K562 (cell line): ENCODE results near the gene TPRX2. TPM values are rescaled to one million over a fixed set of nuclear protein-coding genes. Genes with fewer than 3 reads are reported as not detected.
"Not testable (repeated sequence)": the region's sequence is repeated elsewhere in the genome, so short reads cannot be mapped to it uniquely, and the experiment has no call there.

ENCODE experiments used
- ATAC-seq: fragments of 200-7000 bp; cut with Tn5 transposase; 3 replicates; pipeline ENCODE4 v1.9.1; 2020; ENCODE audit warnings: moderate library complexity
- BruUV-seq: library from RNA; stranded (reverse); fragments of 400-500 nt; replicated peaks from 2 replicates; lab custom pipeline; 2021; lab: Mats Ljungman, UMichigan
- CTCF ChIA-PET: fragments of 300-600 bp; formaldehyde crosslinking; extraction: SDS; loops from one replicate; lab custom pipeline; 2021; ENCODE audit warnings: low intra/inter-chr PET ratio; lab: Yijun Ruan, JAX
- POLR2A ChIA-PET: fragments of 300-600, 350-650 bp; sonication (Branson Sonifier 250); formaldehyde crosslinking; extraction: SDS; loops from one replicate; lab custom pipeline; 2021; ENCODE audit warnings: antibody characterized with exemption, inconsistent platforms; lab: Yijun Ruan, JAX
- DNase-seq, 4 experiments: peaks; one replicate each; pipeline versions ENCODE4 v3.0.0 to v3.0.0-alpha.2; 2011 to 2018; ENCODE audit warnings: low spot score in 3 of 4, mixed read lengths in 3 of 4; ENCODE audit errors: extremely low read depth in 1 of 4
- FAIRE-seq: peaks from 2 replicates; lab custom pipeline; 2011; peaks lifted over from hg19 to GRCh38; lab: Jason Lieb, UNC
- H2AFZ ChIP-seq: 2 replicates; pipeline ENCODE4 v1.6.0; 2011; ENCODE audit warnings: low read depth, low read length, control low read depth, inconsistent platforms
- H3K27ac ChIP-seq: fragments of 200-600 bp; 3 replicates; pipeline ENCODE4 v1.8.0; 2011; ENCODE audit warnings: low read depth, mild to moderate bottlenecking, control low read depth, inconsistent platforms, low read length, moderate library complexity, mixed read lengths; ENCODE audit errors: extremely low read depth
- H3K27me3 ChIP-seq, 2 experiments: fragments of 300-600 bp in 1 of 2; 2 replicates in 1 of 2; 3 replicates in 1 of 2; pipeline versions ENCODE4 v1.6.0 to v1.8.0; 2011; ENCODE audit warnings: inconsistent platforms in 2 of 2, low read length in 2 of 2, mild to moderate bottlenecking in 1 of 2, mixed read lengths in 1 of 2, moderate library complexity in 1 of 2; ENCODE audit not compliant: control insufficient read depth in 2 of 2, insufficient read depth in 2 of 2
- H3K36me3 ChIP-seq: fragments of 300-600 bp; 3 replicates; pipeline ENCODE4 v1.8.0; 2011; ENCODE audit warnings: mild to moderate bottlenecking, low read length, inconsistent platforms; ENCODE audit not compliant: control insufficient read depth, insufficient read depth
- H3K4me1 ChIP-seq, 2 experiments: fragments of 200-600 bp in 1 of 2; replicated peaks in 1 of 2; 2 replicates in 1 of 2; 3 replicates in 1 of 2; pipeline versions ENCODE4 v1.5.1 to v1.8.0; 2011; ENCODE audit warnings: inconsistent platforms in 2 of 2, low read length in 2 of 2, mild to moderate bottlenecking in 1 of 2, mixed read lengths in 1 of 2, moderate library complexity in 1 of 2; ENCODE audit not compliant: control insufficient read depth in 2 of 2, insufficient read depth in 2 of 2
- H3K4me2 ChIP-seq: 2 replicates; pipeline ENCODE4 v1.6.1; 2011; ENCODE audit warnings: low read length, control low read depth, inconsistent platforms, mixed read lengths; ENCODE audit not compliant: insufficient read depth
- H3K4me3 ChIP-seq: fragments of 200-600 bp; sonication (generic), shearing (Covaris generic); 2 replicates; pipeline ENCODE4 v1.5.1; 2016; ENCODE audit warnings: control low read depth, inconsistent platforms
- H3K79me2 ChIP-seq: fragments of 200-600 bp; 3 replicates; pipeline ENCODE4 v1.8.0; 2011; ENCODE audit warnings: low read length, inconsistent platforms; ENCODE audit not compliant: control insufficient read depth, insufficient read depth
- H3K9ac ChIP-seq, 2 experiments: 2 replicates each; pipeline versions ENCODE4 v1.6.0 to v1.6.1; 2011; ENCODE audit warnings: low read depth in 2 of 2, low read length in 2 of 2, control low read depth in 1 of 2, inconsistent platforms in 1 of 2, mild to moderate bottlenecking in 1 of 2, mixed read lengths in 1 of 2; ENCODE audit not compliant: insufficient read depth in 1 of 2
- H3K9me1 ChIP-seq: one replicate; pipeline ENCODE4 v1.6.0; 2011; ENCODE audit warnings: inconsistent platforms, mild to moderate bottlenecking, low read length, moderate library complexity; ENCODE audit not compliant: control insufficient read depth, insufficient read depth
- H3K9me3 ChIP-seq: replicated peaks from 2 replicates; pipeline ENCODE4 v1.5.1; 2011; ENCODE audit warnings: low read depth, low read length, inconsistent platforms; ENCODE audit not compliant: control insufficient read depth, insufficient read depth
- H4K20me1 ChIP-seq: replicated peaks from 2 replicates; pipeline ENCODE4 v1.6.1; 2011; ENCODE audit warnings: low read length, inconsistent platforms, mixed read lengths; ENCODE audit not compliant: control insufficient read depth, insufficient read depth
- KDM4B ChIP-seq, 2 experiments: fragments of 450-650 bp in 1 of 2; sonication (generic) in 1 of 2; IDR thresholded peaks; 2 replicates each; pipeline ENCODE4 v1.6.1; 2016 to 2017; ENCODE audit warnings: borderline replicate concordance in 2 of 2, antibody characterized with exemption in 1 of 2, low read depth in 1 of 2, mild to moderate bottlenecking in 1 of 2
- SMARCC2 ChIP-seq: fragments of 450-650 bp; IDR thresholded peaks from 2 replicates; pipeline ENCODE4 v1.6.1; 2017; ENCODE audit warnings: antibody characterized with exemption, moderate library complexity, mild to moderate bottlenecking, low read depth
- TEAD4 ChIP-seq, 2 experiments: sonication (generic) in 1 of 2; formaldehyde crosslinking in 1 of 2; IDR thresholded peaks; 2 replicates each; pipeline versions ENCODE4 v1.6.1 to v1.8.0; 2012 to 2022; ENCODE audit warnings: borderline replicate concordance in 1 of 2, inconsistent platforms in 1 of 2, low read length in 1 of 2, mild to moderate bottlenecking in 1 of 2, missing genetic modification reagents in 1 of 2
- WGBS: fragments of 100-300 bp; shearing (Covaris generic); methylation state at CpG from one replicate; pipeline ENCODE4 v1.1.6; 2016; ENCODE audit warnings: low coverage, mixed read lengths; ENCODE audit not compliant: insufficient coverage; ENCODE audit errors: missing lambda C conversion rate; 5-methylcytosine and 5-hydroxymethylcytosine counted together
- in situ Hi-C: fragments of 300-500 bp; cut with MboI; formaldehyde crosslinking; loops from 4 replicates; pipeline ENCODE4 v1.15.0; 2018; ENCODE audit warnings: inconsistent platforms, mixed read lengths
- intact Hi-C: fragments of 100-400 bp; cut with micrococcal nuclease; formaldehyde crosslinking; loops from 2 replicates; pipeline ENCODE4 v1.14.2; 2022
- polyA plus RNA-seq, 8 experiments: library from polyadenylated mRNA; depleted of rRNA in 4 of 8; stranded (reverse) in 5 of 8; unstranded in 3 of 8; fragments of >200 nt; fragmentation: Nextera tagmentation in 2 of 8; fragmentation: Illumina TruSeq in 1 of 8; extraction: Ambion mirVana in 2 of 8; extraction: Trizol in 1 of 8; gene quantifications; 2 replicates each; pipeline versions ENCODE4 v1.2.1 to v1.2.3, GENCODE V29; 2011 to 2014; ENCODE audit warnings: inconsistent platforms in 1 of 8, missing spikeins in 1 of 8
- total RNA-seq, 7 experiments: library from RNA; depleted of rRNA in 6 of 7; stranded (reverse); fragments of >200 nt in 6 of 7; fragmentation: Illumina TruSeq in 2 of 7; extraction: Trizol in 2 of 7; gene quantifications; 2 replicates each; pipeline versions ENCODE4 v1.2.1 to v1.2.3, GENCODE V29; 2011 to 2021; ENCODE audit warnings: low replicate concordance in 1 of 7

TPRX2 gene
- total and polyA plus RNA-seq, 9 of the 15 experiments (the other 6 are each of a cell fraction or from before 2014, with no cell fraction given) = not detected

DNA sequence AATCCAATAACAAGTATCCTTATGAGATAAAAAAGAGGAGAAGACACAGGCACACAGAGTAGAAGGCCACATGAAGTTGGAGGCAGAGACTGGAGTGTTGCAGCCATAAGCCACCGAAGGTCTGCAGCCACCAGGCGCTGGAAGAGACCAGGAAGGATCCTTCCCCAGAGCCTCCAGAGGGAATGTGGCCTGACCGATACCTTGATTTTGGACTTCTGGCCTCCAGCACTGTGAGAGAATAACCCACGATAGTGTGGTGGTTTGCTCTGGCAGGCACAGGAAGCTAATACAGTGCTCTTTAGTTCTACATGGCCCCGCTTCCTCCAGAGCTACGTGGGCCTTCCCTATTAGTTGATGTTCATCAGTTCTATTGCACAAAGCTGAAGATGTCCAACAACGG is 42.3 kb downstream of the TPRX2 start:
- H3K36me3 ChIP-seq = no peaks in the 10 kb centered on the region
- ATAC-seq (no peak), DNase-seq (no peak), FAIRE-seq (no peak)
- no peaks in the 10 kb centered on the region for H3K4me1 ChIP-seq
- no peaks in the 10 kb centered on the region for H3K27me3 ChIP-seq
- no peak overlapping the region for H3K27ac ChIP-seq
- in situ Hi-C loops = no loop called here
- no peak overlapping the region for H3K4me2 ChIP-seq
- 0 out of 2 replicates have a peak overlapping the region, but pooled peaks have one; percentile 31 for H2AFZ ChIP-seq
- no peaks in the 10 kb centered on the region for H3K9me1 ChIP-seq
- H3K4me3 ChIP-seq = no peak overlapping the region
- TF ChIP-seq SMARCC2 (no peak), TEAD4 (IDR thresholded peaks at IDR 0.05; ENCODE audit: low read length) (no peak), TEAD4 (CRISPR knock-in tag; IDR thresholded peaks at IDR 0.05; ENCODE audit: borderline replicate concordance) (no peak), KDM4B (IDR thresholded peaks at IDR 0.05; ENCODE audit: borderline replicate concordance in 2 of 2, low read depth in 1 of 2) (no peak)
- H3K9ac ChIP-seq = no peak overlapping the region
- WGBS = 42% methylated on average over 7 of the region's 7 CpGs
- CTCF ChIA-PET = no interaction called here
- POLR2A ChIA-PET = interaction anchor here (1.5 kb wide), 1 partner anchor 15 kb away, joined by 4 read pairs; the partner anchor contains the start of gene SULT2A1
- no peaks in the 10 kb centered on the region for H3K9me3 ChIP-seq
- intact Hi-C loops = no loop called here
- no peaks in the 10 kb centered on the region for H3K79me2 ChIP-seq
- no TSS peak for BruUV-seq
- H4K20me1 ChIP-seq = no peaks in the 10 kb centered on the region

DNA sequence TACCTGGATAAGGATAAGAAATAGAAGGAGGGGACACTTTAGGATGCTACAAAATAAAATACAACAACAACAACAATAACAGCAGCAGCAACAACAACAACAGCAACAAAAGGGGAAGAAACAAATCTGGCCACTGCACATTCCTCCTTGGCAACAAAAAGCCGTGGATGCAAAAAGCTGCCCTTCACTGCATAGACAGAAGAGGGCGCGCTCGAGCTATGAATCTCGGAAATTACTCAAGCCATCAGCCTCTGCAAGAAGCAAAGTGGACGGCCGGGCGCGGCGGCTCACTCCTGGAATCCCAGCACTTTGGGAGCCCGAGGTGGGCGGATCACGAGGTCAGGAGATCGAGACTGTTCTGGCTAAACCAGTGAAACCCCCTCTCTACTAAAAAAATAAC is 50.3 kb downstream of the TPRX2 start:
- under 1% methylated on average over 5 of the region's 14 CpGs for WGBS
- H3K36me3 ChIP-seq, FAIRE-seq, H3K27me3 ChIP-seq, H2AFZ ChIP-seq, H3K9me3 ChIP-seq, H3K4me3 ChIP-seq, H3K4me1 ChIP-seq, H4K20me1 ChIP-seq, intact Hi-C loops, in situ Hi-C loops, H3K79me2 ChIP-seq, H3K9me1 ChIP-seq, H3K27ac ChIP-seq, DNase-seq, CTCF ChIA-PET, BruUV-seq, H3K4me2 ChIP-seq, H3K9ac ChIP-seq, ATAC-seq, POLR2A ChIA-PET: not testable (repeated sequence)

DNA sequence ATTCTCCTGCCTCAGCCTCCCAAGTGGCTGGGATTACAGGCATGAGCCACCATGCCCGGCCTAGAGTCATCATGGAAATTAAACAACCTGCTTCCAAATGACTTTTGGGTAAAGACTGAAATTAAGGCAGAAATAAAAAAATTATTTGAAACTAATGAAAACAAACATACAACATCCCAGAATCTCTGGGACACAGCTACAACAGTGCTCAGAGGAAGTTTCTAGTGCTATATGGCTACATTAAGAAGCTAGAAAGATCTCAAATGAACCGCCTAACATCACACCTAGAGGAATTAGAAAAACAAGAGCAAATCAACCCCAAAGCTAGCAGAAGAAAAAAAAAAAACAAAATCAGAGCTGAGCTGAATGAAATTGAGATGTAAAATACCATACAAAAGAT is 51.2 kb downstream of the TPRX2 start:
- H3K79me2 ChIP-seq, H3K9me1 ChIP-seq, H3K4me1 ChIP-seq, H3K27ac ChIP-seq, BruUV-seq, H3K4me2 ChIP-seq, POLR2A ChIA-PET, H3K4me3 ChIP-seq, CTCF ChIA-PET, DNase-seq, in situ Hi-C loops, H3K27me3 ChIP-seq, intact Hi-C loops, H4K20me1 ChIP-seq, H2AFZ ChIP-seq, ATAC-seq, FAIRE-seq, H3K9ac ChIP-seq, H3K36me3 ChIP-seq, H3K9me3 ChIP-seq: not testable (repeated sequence)
- WGBS = 4% methylated on average over 1 of the region's 2 CpGs
